Measurements from ENCODE around the gene MYBPC1. TPM values are rescaled to one million over a fixed set of nuclear protein-coding genes. Genes with fewer than 3 reads are reported as not detected.
A peak's percentile ranks its signal among the peaks of the same experiment; 100 is the strongest.
"Not testable (repeated sequence)": the region's sequence is repeated elsewhere in the genome, so short reads cannot be mapped to it uniquely, and the experiment has no call there.

The MYBPC1 gene
- total RNA-seq (2022) (0.29 and 0.70 TPM in 2 replicates), Bru-seq, nascent RNA (percentile 14 among the genes with signal in this experiment), BruChase-seq, experiment 1, labeled RNA remaining after a 6-hour chase (percentile 16 among the genes with signal in this experiment), BruChase-seq, experiment 2, labeled RNA remaining after a 2-hour chase (percentile 13 among the genes with signal in this experiment)
- long read RNA-seq: 0 reads

- Mint-ChIP-seq H3K27me3 (ENCODE audit: insufficient read depth, unreplicated experiment) (no peaks in the 10 kb centered on the region), H3K4me1 (ENCODE audit: insufficient read depth, unreplicated experiment) (peaks cover 6% of the 10 kb centered on the region), H3K9me3 (ENCODE audit: unreplicated experiment) (no peaks in the 10 kb centered on the region), H3K27ac (ENCODE audit: low read depth, unreplicated experiment) (no peak within 1 kb of the TSS), H3K36me3 (ENCODE audit: insufficient read depth, unreplicated experiment) (no peaks in the 10 kb centered on the region), H3K4me3 (ENCODE audit: unreplicated experiment) (no peak within 1 kb of the TSS)
- intact Hi-C loops (cut with micrococcal nuclease): no loop called here
- no TSS peak for BruUV-seq (replicated peaks)
- no peak for TF ChIP-seq CTCF (IDR thresholded peaks at IDR 0.05; ENCODE audit: unreplicated experiment)
- ChIA-PET CTCF (interaction anchor here (0.7 kb wide), 1 partner anchor 179 kb away, joined by 3 read pairs; no protein-coding TSS in a partner anchor), POLR2A (interaction anchor here (1.2 kb wide), 1 partner anchor 10 kb away, joined by 4 read pairs; no protein-coding TSS in a partner anchor)
- DNase-seq (ENCODE audit: unreplicated experiment): no peak
Observed at GRCh38 chr12:101594700-101595099, at the start of gene MYBPC1. TSS of gene MYBPC1 (plus strand) at chr12:101594971. CDS start at chr12:101595071, 100 bp downstream.

GRCh38 chr12:101551362-101552114 is 43.2 kb upstream of the MYBPC1 start:
- H3K27me3 Mint-ChIP-seq (ENCODE audit: insufficient read depth, unreplicated experiment): no peaks in the 10 kb centered on the region
- no peak for TF ChIP-seq CTCF (IDR thresholded peaks at IDR 0.05; ENCODE audit: unreplicated experiment)
- no TSS peak for BruUV-seq (replicated peaks)
- H3K4me1 Mint-ChIP-seq (ENCODE audit: insufficient read depth, unreplicated experiment): peaks cover 8% of the 10 kb centered on the region
- H3K27ac Mint-ChIP-seq (ENCODE audit: low read depth, unreplicated experiment): peak overlapping the region; percentile 9
- DNase-seq (ENCODE audit: unreplicated experiment): no peak
- ChIA-PET CTCF (interaction anchor here (0.9 kb wide), 2 partner anchors 84 to 208 kb away, joined by 3 read pairs; no protein-coding TSS in a partner anchor), POLR2A (interaction anchor here (0.6 kb wide), 1 partner anchor 115 kb away, joined by 4 read pairs; no protein-coding TSS in a partner anchor)
- H3K9me3 Mint-ChIP-seq (ENCODE audit: unreplicated experiment): no peaks in the 10 kb centered on the region
- H3K36me3 Mint-ChIP-seq (ENCODE audit: insufficient read depth, unreplicated experiment): peaks cover 6% of the 10 kb centered on the region
- intact Hi-C loops (cut with micrococcal nuclease): no loop called here
- no peak overlapping the region for H3K4me3 Mint-ChIP-seq (ENCODE audit: unreplicated experiment)

- TF ChIP-seq CTCF (IDR thresholded peaks at IDR 0.05; ENCODE audit: unreplicated experiment): no peak
- no TSS peak for BruUV-seq (replicated peaks)
- no peaks in the 10 kb centered on the region for H3K27me3 Mint-ChIP-seq (ENCODE audit: insufficient read depth, unreplicated experiment)
- no peaks in the 10 kb centered on the region for H3K9me3 Mint-ChIP-seq (ENCODE audit: unreplicated experiment)
- ChIA-PET CTCF (interaction anchor here (0.9 to 1.5 kb wide), 2 partner anchors 10 to 208 kb away, joined by 3 read pairs; no protein-coding TSS in a partner anchor), POLR2A (no interaction called here)
- no peak overlapping the region for H3K4me3 Mint-ChIP-seq (ENCODE audit: unreplicated experiment)
- peaks cover 6% of the 10 kb centered on the region for H3K36me3 Mint-ChIP-seq (ENCODE audit: insufficient read depth, unreplicated experiment)
- peak; percentile 76 for DNase-seq (ENCODE audit: unreplicated experiment)
- intact Hi-C loops (cut with micrococcal nuclease): no loop called here
- peak overlapping the region; percentile 9 for H3K27ac Mint-ChIP-seq (ENCODE audit: low read depth, unreplicated experiment)
- H3K4me1 Mint-ChIP-seq (ENCODE audit: insufficient read depth, unreplicated experiment): peaks cover 8% of the 10 kb centered on the region
Observed at GRCh38 chr12:101552277-101552676, 42.5 kb upstream of the MYBPC1 start.

- POLR2A ChIA-PET: no interaction called here
- BruUV-seq (replicated peaks): no TSS peak
- no peak for TF ChIP-seq CTCF (IDR thresholded peaks at IDR 0.05; ENCODE audit: unreplicated experiment)
Observed at GRCh38 chr12:101557094-101557493, 37.7 kb upstream of the MYBPC1 start.

GRCh38 chr12:101558726-101559125 is 36.0 kb upstream of the MYBPC1 start:
- not testable (repeated sequence) for H3K4me1 Mint-ChIP-seq (ENCODE audit: insufficient read depth, unreplicated experiment)
- POLR2A ChIA-PET: interaction anchor here (0.7 kb wide), 1 partner anchor 16 kb away, joined by 3 read pairs; no protein-coding TSS in a partner anchor

More at GRCh38 chr12:101557094-101557493, 37.7 kb upstream of the MYBPC1 start:
- Mint-ChIP-seq H3K9me3 (ENCODE audit: unreplicated experiment) (peaks cover 8% of the 10 kb centered on the region), H3K4me3 (ENCODE audit: unreplicated experiment) (no peak overlapping the region), H3K4me1 (ENCODE audit: insufficient read depth, unreplicated experiment) (peaks cover 6% of the 10 kb centered on the region), H3K27ac (ENCODE audit: low read depth, unreplicated experiment) (no peak overlapping the region), H3K27me3 (ENCODE audit: insufficient read depth, unreplicated experiment) (no peaks in the 10 kb centered on the region), H3K36me3 (ENCODE audit: insufficient read depth, unreplicated experiment) (peaks cover 6% of the 10 kb centered on the region)
- intact Hi-C loops (cut with micrococcal nuclease): no loop called here
- DNase-seq (ENCODE audit: unreplicated experiment): no peak
- CTCF ChIA-PET: interaction anchor here (0.6 kb wide), 1 partner anchor 72 kb away, joined by 3 read pairs; no protein-coding TSS in a partner anchor

More at GRCh38 chr12:101558726-101559125, 36.0 kb upstream of the MYBPC1 start:
- BruUV-seq (replicated peaks); H3K9me3 Mint-ChIP-seq (ENCODE audit: unreplicated experiment); H3K27ac Mint-ChIP-seq (ENCODE audit: low read depth, unreplicated experiment); H3K27me3 Mint-ChIP-seq (ENCODE audit: insufficient read depth, unreplicated experiment); intact Hi-C loops (cut with micrococcal nuclease); CTCF ChIA-PET; H3K4me3 Mint-ChIP-seq (ENCODE audit: unreplicated experiment); DNase-seq (ENCODE audit: unreplicated experiment); H3K36me3 Mint-ChIP-seq (ENCODE audit: insufficient read depth, unreplicated experiment): not testable (repeated sequence)

Data from MCF 10A (cell line).